Measurements from ENCODE around the gene MATN4. TPM values are rescaled to one million over a fixed set of nuclear protein-coding genes. Genes with fewer than 3 reads are reported as not detected.

Gene MATN4
- total RNA-seq, 1 donor from 2014 or later = 0.64 TPM

Other genes with a start within 250 kb of the MATN4 start
- gene KCNS1, start 207.2 kb downstream of the MATN4 start, total RNA-seq = 0.18 and 0.21 TPM in 2 replicates
- not detected in 2 replicates for gene WFDC5, start 193.1 kb downstream of the MATN4 start, total RNA-seq
- not detected in 2 replicates for gene WFDC12, start 183.8 kb downstream of the MATN4 start, total RNA-seq
- not detected in 2 replicates for gene PI3, start 133.4 kb downstream of the MATN4 start, total RNA-seq
- not detected in 2 replicates for gene SEMG1, start 101.3 kb downstream of the MATN4 start, total RNA-seq
- not detected in 2 replicates for gene SEMG2, start 86.9 kb downstream of the MATN4 start, total RNA-seq
- gene SLPI, start 53.7 kb downstream of the MATN4 start, total RNA-seq = not detected in 2 replicates
- gene RBPJL, start 1.5 kb downstream of the MATN4 start, total RNA-seq = not detected in 2 replicates
- gene SDC4, start 40.1 kb upstream of the MATN4 start, total RNA-seq = 133 and 136 TPM in 2 replicates
- 16.8 and 20.1 TPM in 2 replicates for gene SYS1, start 54.9 kb upstream of the MATN4 start, total RNA-seq
- gene TP53TG5, start 70.0 kb upstream of the MATN4 start, total RNA-seq = not detected in 2 replicates
- gene DBNDD2, start 100.0 kb upstream of the MATN4 start, total RNA-seq = 12.3 and 12.8 TPM in 2 replicates
- 72.5 and 72.7 TPM in 2 replicates for gene PIGT, start 107.8 kb upstream of the MATN4 start, total RNA-seq
- not detected in 2 replicates for gene WFDC2, start 161.5 kb upstream of the MATN4 start, total RNA-seq
- gene SPINT3, start 207.3 kb upstream of the MATN4 start, total RNA-seq = not detected in 2 replicates
- gene WFDC6, start 231.2 kb upstream of the MATN4 start, total RNA-seq = not detected in 2 replicates
- not detected in 2 replicates for gene EPPIN, start 239.1 kb upstream of the MATN4 start, total RNA-seq